SU-DHL-6 (cell line): ENCODE measurements around the gene CARD19.

Source experiments
- H2AFZ ChIP-seq: fragments of 200-600 bp; sonication (generic); 2 replicates; pipeline ENCODE4 v1.6.1; 2014; ENCODE audit warnings: low read depth, mild to moderate bottlenecking, moderate library complexity, mixed read lengths, antibody characterized with exemption, low read length; ENCODE audit not compliant: severe bottlenecking
- H3F3A ChIP-seq: fragments of 200-600 bp; shearing (Covaris generic); 2 replicates; pipeline ENCODE4 v1.6.0; 2016; ENCODE audit warnings: antibody characterized with exemption, mild to moderate bottlenecking; ENCODE audit not compliant: insufficient read depth
- H3K27ac ChIP-seq: fragments of 200-600 bp; sonication (generic); 2 replicates; pipeline ENCODE4 v1.5.1; 2016; ENCODE audit warnings: low read depth, mild to moderate bottlenecking, low read length, moderate library complexity, mixed read lengths
- H3K27me3 ChIP-seq: fragments of 200-600 bp; sonication (generic), shearing (Covaris generic); 2 replicates; pipeline ENCODE4 v1.6.0; 2014; ENCODE audit warnings: mild to moderate bottlenecking, low read length
- H3K36me3 ChIP-seq: fragments of 200-600 bp; sonication (generic); 2 replicates; pipeline ENCODE4 v1.6.1; 2014; ENCODE audit warnings: mild to moderate bottlenecking, low read length, mixed read lengths
- H3K4me2 ChIP-seq: fragments of 300-600, 200-600 bp; shearing (Covaris generic), sonication (generic); 2 replicates; pipeline ENCODE4 v1.6.0; 2014; ENCODE audit warnings: low read length, low read depth, mild to moderate bottlenecking; ENCODE audit not compliant: poor library complexity, severe bottlenecking
- H3K4me3 ChIP-seq: fragments of 200-600 bp; sonication (generic); 2 replicates; pipeline ENCODE4 v1.5.1; 2014; ENCODE audit warnings: antibody characterized with exemption, low read length, mild to moderate bottlenecking, mixed read lengths; ENCODE audit not compliant: insufficient read depth, poor library complexity, severe bottlenecking
- H3K79me2 ChIP-seq: fragments of 200-600 bp; sonication (generic); 2 replicates; pipeline ENCODE4 v1.6.1; 2014; ENCODE audit warnings: mild to moderate bottlenecking, low read length, moderate library complexity; ENCODE audit not compliant: insufficient read depth
- H3K9ac ChIP-seq: fragments of 200-600 bp; sonication (generic); 2 replicates; pipeline ENCODE4 v1.7.0; 2014; ENCODE audit warnings: mild to moderate bottlenecking, low read length
- H3K9me2 ChIP-seq: fragments of 200-600 bp; sonication (generic); replicated peaks from 2 replicates; pipeline ENCODE4 v1.6.1; 2014; ENCODE audit warnings: low read length; ENCODE audit not compliant: insufficient read depth
- H3K9me3 ChIP-seq: fragments of 200-600 bp; sonication (generic); 2 replicates; pipeline ENCODE4 v1.6.1; 2014; ENCODE audit warnings: low read length, mixed read lengths; ENCODE audit not compliant: insufficient read depth
- H4K20me1 ChIP-seq: fragments of 200-600 bp; sonication (generic); 2 replicates; pipeline ENCODE4 v1.6.1; 2014; ENCODE audit warnings: low read depth, mild to moderate bottlenecking, antibody characterized with exemption, low read length, moderate library complexity, mixed read lengths
- CTCF ChIP-seq: fragments of 200-600 bp; sonication (generic); IDR thresholded peaks from one replicate; pipeline ENCODE4 v1.5.1; 2017; ENCODE audit warnings: antibody characterized with exemption, mild to moderate bottlenecking, low read length, moderate library complexity; ENCODE audit not compliant: insufficient read depth, poor library complexity, severe bottlenecking
- EZH2phosphoT487 ChIP-seq: fragments of 200-600 bp; sonication (generic), shearing (Covaris generic); conservative IDR thresholded peaks from 2 replicates; pipeline ENCODE4 v1.6.1; 2018; ENCODE audit warnings: mild to moderate bottlenecking, antibody characterized with exemption, low read length, moderate library complexity, mixed read lengths

The CARD19 gene

GRCh38 chr9:93132946-93133680 is 37.1 kb downstream of the CARD19 start:
- Histone ChIP-seq H3K27me3 (no peaks in the 10 kb centered on the region), H3K79me2 (no peaks in the 10 kb centered on the region), H3K9me3 (no peaks in the 10 kb centered on the region), H3F3A (no peaks in the 10 kb centered on the region), H3K9ac (peak overlapping the region; percentile 49; the same call in 1 of the 2 replicates), H4K20me1 (no peaks in the 10 kb centered on the region), H3K4me3 (peak overlapping the region; percentile 50), H2AFZ (peak overlapping the region; percentile 55), H3K4me2 (peak overlapping the region; percentile 72), H3K27ac (no peak overlapping the region), H3K36me3 (no peaks in the 10 kb centered on the region), H3K9me2 (no peaks in the 10 kb centered on the region)
- TF ChIP-seq CTCF, result no peak
- no peak for TF ChIP-seq EZH2phosphoT487

GRCh38 chr9:93133681-93134014 is 37.6 kb downstream of the CARD19 start:
- H3K4me3 ChIP-seq, result peak overlapping the region; percentile 50

GRCh38 chr9:93134015-93134739 is 38.2 kb downstream of the CARD19 start, which contains the start of gene NINJ1:
NINJ1 (minus strand) TSS chr9:93134251; CDS start chr9:93134217, 34 bp downstream.
- Histone ChIP-seq H3K9ac (peak within 1 kb of the TSS; percentile 49), H3K27me3 (no peaks in the 10 kb centered on the region), H3K9me3 (no peaks in the 10 kb centered on the region), H3K4me3 (peak within 1 kb of the TSS; percentile 52), H3K4me2 (peak within 1 kb of the TSS; percentile 72), H4K20me1 (no peaks in the 10 kb centered on the region), H2AFZ (peak within 1 kb of the TSS; percentile 77), H3K79me2 (no peaks in the 10 kb centered on the region), H3K9me2 (no peaks in the 10 kb centered on the region), H3K27ac (no peak within 1 kb of the TSS), H3F3A (no peaks in the 10 kb centered on the region), H3K36me3 (no peaks in the 10 kb centered on the region)
- no peak for TF ChIP-seq CTCF
- no peak for TF ChIP-seq EZH2phosphoT487

More at GRCh38 chr9:93133681-93134014, 37.6 kb downstream of the CARD19 start:
- H3F3A ChIP-seq, result no peaks in the 10 kb centered on the region
- H3K36me3 ChIP-seq, result no peaks in the 10 kb centered on the region
- no peaks in the 10 kb centered on the region for H3K79me2 ChIP-seq
- no peaks in the 10 kb centered on the region for H3K9me2 ChIP-seq
- H3K4me2 ChIP-seq, result peak overlapping the region; percentile 72
- TF ChIP-seq EZH2phosphoT487 (no peak), CTCF (no peak)
- peak overlapping the region; percentile 49 for H3K9ac ChIP-seq
- no peaks in the 10 kb centered on the region for H3K9me3 ChIP-seq
- H2AFZ ChIP-seq, result peak overlapping the region; percentile 55
- no peaks in the 10 kb centered on the region for H4K20me1 ChIP-seq
- no peaks in the 10 kb centered on the region for H3K27me3 ChIP-seq
- no peak overlapping the region for H3K27ac ChIP-seq
